ENCODE data around the gene ELP5. TPM values are rescaled to one million over a fixed set of nuclear protein-coding genes. Genes with fewer than 3 reads are reported as not detected.

ELP5 gene
- total and polyA plus RNA-seq, 10 of the 15 experiments (the other 5 are each of a cell fraction or from before 2014, with no cell fraction given), result 41.1 to 109 (median 77.5) TPM

DNA sequence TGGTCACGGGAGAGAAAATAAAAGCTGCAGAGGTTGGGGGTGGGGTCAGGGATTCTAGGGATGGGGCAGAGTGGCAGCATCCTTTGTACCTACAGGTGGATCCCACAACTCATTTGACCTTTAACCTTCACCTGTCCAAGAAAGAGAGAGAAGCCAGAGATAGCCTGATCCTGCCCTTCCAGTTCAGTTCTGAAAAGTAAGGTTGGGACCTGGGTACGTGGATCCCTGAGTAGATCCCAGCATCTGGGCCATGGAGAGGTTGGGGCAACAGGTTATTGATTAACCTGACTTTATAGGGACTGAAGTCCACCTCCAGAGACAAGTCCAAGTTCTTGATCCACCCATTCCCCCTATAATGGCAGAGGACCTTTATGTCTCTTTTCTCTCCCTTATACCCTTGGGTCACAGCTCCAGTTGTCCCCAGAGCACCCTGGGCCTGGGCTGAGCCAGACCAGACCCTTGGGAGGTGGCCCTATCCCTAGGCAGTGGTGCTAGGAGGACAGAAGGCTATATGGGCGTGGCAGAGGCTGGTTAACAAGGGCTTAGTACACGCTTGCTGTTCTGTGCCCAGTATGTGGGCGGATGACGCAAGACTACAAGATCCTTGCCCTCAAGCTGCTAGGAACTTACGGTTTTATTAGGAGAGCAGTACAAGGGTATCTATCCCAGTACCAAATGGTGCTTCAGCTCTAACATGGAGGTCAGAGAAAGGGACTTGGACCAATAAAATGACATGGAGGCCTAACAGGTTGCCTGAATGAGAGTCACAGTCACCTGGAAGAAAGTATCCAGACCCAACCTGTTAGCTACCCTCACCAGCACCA, 6.9 kb downstream of the ELP5 start:
- no peak overlapping the region for H2AFZ ChIP-seq (ENCODE audit: control insufficient read depth, low read depth, low read length)
- H3K9me3 ChIP-seq (replicated peaks; ENCODE audit: control insufficient read depth, insufficient read depth, low read length), result no peaks in the 10 kb centered on the region
- H3K9ac ChIP-seq (ENCODE audit: control insufficient read depth, insufficient read depth, low read length), result no peak overlapping the region
- WGBS (ENCODE audit: insufficient coverage, insufficient replicate concordance, low lambda C conversion rate, missing lambda C conversion rate), result 92% methylated on average over 7 of the region's 7 CpGs
- peaks cover 3 to 5% of the 10 kb centered on the region in 2 experiments; a peak in 2 of 4 replicates for H3K27me3 ChIP-seq (replicated peaks in 1 of 2; ENCODE audit: control insufficient read depth in 2 of 2, insufficient read depth in 2 of 2, low read length in 1 of 2)
- ChIA-PET SMC1A (ENCODE audit: uncharacterized antibody, unreplicated experiment) (interaction anchor here (1.4 kb wide), 1 partner anchor 10 kb away, joined by 5 read pairs; no protein-coding TSS in a partner anchor), CTCF (interaction anchor here (0.7 kb wide), 1 partner anchor 23 kb away, joined by 3 read pairs; no protein-coding TSS in a partner anchor), POLR2A (interaction anchor here (1.0 kb wide), 1 partner anchor 17 kb away, joined by 3 read pairs; no protein-coding TSS in a partner anchor), RAD21 (ENCODE audit: unreplicated experiment) (no interaction called here)
- no peak overlapping the region for H3K27ac ChIP-seq (ENCODE audit: control insufficient read depth, insufficient read depth)
- no TSS peak for BruUV-seq (replicated peaks)
- H3K36me3 ChIP-seq (ENCODE audit: control insufficient read depth in 2 of 2, insufficient read depth in 2 of 2, low read length in 1 of 2), result peaks cover 2 to 13% of the 10 kb centered on the region in 2 experiments; a peak in 2 of 4 replicates
- H4K20me1 ChIP-seq (ENCODE audit: control insufficient read depth, insufficient read depth), result no peaks in the 10 kb centered on the region
- no peak overlapping the region for H3K4me2 ChIP-seq (ENCODE audit: control insufficient read depth, insufficient read depth)
- TF ChIP-seq ESRRA (IDR thresholded peaks at IDR 0.05; ENCODE audit: low read length) (no peak), BCL11A (IDR thresholded peaks at IDR 0.05; ENCODE audit: low read depth, low read length) (no peak), IKZF1 (conservative IDR thresholded peaks at IDR 0.05) (no peak)
- H3K4me3 ChIP-seq, result no peak overlapping the region
- no peaks in the 10 kb centered on the region for H3K79me2 ChIP-seq (ENCODE audit: control insufficient read depth, insufficient read depth, low read length)
- peaks cover 17% of the 10 kb centered on the region for H3K4me1 ChIP-seq (ENCODE audit: control insufficient read depth, insufficient read depth, low read length)
- no peak for ATAC-seq
- DNase-seq (ENCODE audit: low read depth, low spot score), result no peak
- in situ Hi-C loops (cut with MboI) (no loop called here), intact Hi-C loops (cut with micrococcal nuclease; ENCODE audit: unreplicated experiment) (no loop called here)
- no peak for FAIRE-seq

DNA sequence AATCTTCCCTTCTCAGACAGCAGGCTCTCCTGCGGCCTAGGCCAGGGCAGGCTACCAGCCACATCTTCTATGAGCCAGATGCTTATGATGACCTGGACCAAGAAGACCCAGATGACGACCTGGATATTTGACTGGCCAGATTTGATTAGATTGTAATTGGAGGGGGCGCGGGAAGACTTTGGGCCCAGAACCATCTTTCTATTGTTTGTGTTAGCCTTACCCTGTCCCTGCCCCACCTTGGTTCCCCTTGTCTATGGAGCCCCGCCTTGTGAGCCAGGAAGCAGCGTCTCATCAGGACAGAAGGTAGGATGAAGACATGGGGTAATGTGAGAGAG, 7.5 kb downstream of the ELP5 start:
- DNase-seq (ENCODE audit: low read depth, low spot score) (no peak), FAIRE-seq (no peak), ATAC-seq (no peak)
- 92% methylated on average over 6 of the region's 6 CpGs for WGBS (ENCODE audit: insufficient coverage, insufficient replicate concordance, low lambda C conversion rate, missing lambda C conversion rate)
- Histone ChIP-seq H3K36me3 (ENCODE audit: control insufficient read depth in 2 of 2, insufficient read depth in 2 of 2, low read length in 1 of 2) (peaks cover 1 to 13% of the 10 kb centered on the region in 2 experiments; a peak in 2 of 4 replicates), H3K4me3 (no peak overlapping the region), H3K27ac (ENCODE audit: control insufficient read depth, insufficient read depth) (no peak overlapping the region), H3K4me1 (ENCODE audit: control insufficient read depth, insufficient read depth, low read length) (peaks cover 17% of the 10 kb centered on the region), H4K20me1 (ENCODE audit: control insufficient read depth, insufficient read depth) (no peaks in the 10 kb centered on the region), H3K9me3 (replicated peaks; ENCODE audit: control insufficient read depth, insufficient read depth, low read length) (no peaks in the 10 kb centered on the region), H3K27me3 (replicated peaks in 1 of 2; ENCODE audit: control insufficient read depth in 2 of 2, insufficient read depth in 2 of 2, low read length in 1 of 2) (peaks cover 3 to 5% of the 10 kb centered on the region in 2 experiments; a peak in 2 of 4 replicates), H3K4me2 (ENCODE audit: control insufficient read depth, insufficient read depth) (no peak overlapping the region), H3K9ac (ENCODE audit: control insufficient read depth, insufficient read depth, low read length) (no peak overlapping the region), H2AFZ (ENCODE audit: control insufficient read depth, low read depth, low read length) (no peak overlapping the region), H3K79me2 (ENCODE audit: control insufficient read depth, insufficient read depth, low read length) (no peaks in the 10 kb centered on the region)
- BruUV-seq (replicated peaks), result no TSS peak
- ChIA-PET CTCF (interaction anchor here (0.7 kb wide), 1 partner anchor 23 kb away, joined by 3 read pairs; no protein-coding TSS in a partner anchor), POLR2A (no interaction called here), RAD21 (ENCODE audit: unreplicated experiment) (no interaction called here), SMC1A (ENCODE audit: uncharacterized antibody, unreplicated experiment) (interaction anchor here (1.4 kb wide), 1 partner anchor 10 kb away, joined by 5 read pairs; no protein-coding TSS in a partner anchor)
- intact Hi-C loops (cut with micrococcal nuclease; ENCODE audit: unreplicated experiment) (no loop called here), in situ Hi-C loops (cut with MboI) (no loop called here)
- TF ChIP-seq ZNF274 (IDR thresholded peaks at IDR 0.05; ENCODE audit: insufficient read depth, insufficient read length) (no peak), TBL1XR1 (IDR thresholded peaks at IDR 0.05; ENCODE audit: low read depth, low read length) (no peak), RFX5 (IDR thresholded peaks at IDR 0.05; ENCODE audit: low read depth, low read length) (no peak), ZNF217 (IDR thresholded peaks at IDR 0.05) (no peak), SRF (IDR thresholded peaks at IDR 0.05; ENCODE audit: low read depth in 2 of 2, low read length in 2 of 2) (no peak), RAD51 (IDR thresholded peaks at IDR 0.05) (no peak), CEBPB (IDR thresholded peaks at IDR 0.05; ENCODE audit: borderline replicate concordance in 1 of 2, low read depth in 2 of 2, low read length in 2 of 2) (no peak), DPF2 (IDR thresholded peaks at IDR 0.05) (no peak), NR2F1 (conservative IDR thresholded peaks at IDR 0.05) (no peak), PML (IDR thresholded peaks at IDR 0.05; ENCODE audit: low read length) (no peak)
- TF ChIP-seq, protein P1, sequence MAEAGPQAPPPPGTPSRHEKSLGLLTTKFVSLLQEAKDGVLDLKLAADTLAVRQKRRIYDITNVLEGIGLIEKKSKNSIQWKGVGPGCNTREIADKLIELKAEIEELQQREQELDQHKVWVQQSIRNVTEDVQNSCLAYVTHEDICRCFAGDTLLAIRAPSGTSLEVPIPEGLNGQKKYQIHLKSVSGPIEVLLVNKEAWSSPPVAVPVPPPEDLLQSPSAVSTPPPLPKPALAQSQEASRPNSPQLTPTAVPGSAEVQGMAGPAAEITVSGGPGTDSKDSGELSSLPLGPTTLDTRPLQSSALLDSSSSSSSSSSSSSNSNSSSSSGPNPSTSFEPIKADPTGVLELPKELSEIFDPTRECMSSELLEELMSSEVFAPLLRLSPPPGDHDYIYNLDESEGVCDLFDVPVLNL (IDR thresholded peaks at IDR 0.05; ENCODE audit: low read depth, low read length), result no peak
